DND-41 (cell line): Measurements from ENCODE around the gene BTBD3.

Source experiments
- CTCF ChIP-seq: IDR thresholded peaks from 2 replicates; pipeline ENCODE4 v1.5.1; 2012; ENCODE audit warnings: borderline replicate concordance, low read length, moderate library complexity, mild to moderate bottlenecking; ENCODE audit not compliant: poor library complexity, severe bottlenecking; ENCODE audit errors: extremely low read depth
- EZH2 ChIP-seq: IDR thresholded peaks from 3 replicates; pipeline ENCODE4 v1.6.1; 2012; ENCODE audit warnings: borderline replicate concordance, low read depth, mild to moderate bottlenecking, moderate library complexity, low read length, inconsistent platforms; ENCODE audit not compliant: severe bottlenecking

- TF ChIP-seq CTCF, result no peak
- TF ChIP-seq EZH2, result no peak
Measured at GRCh38 chr20:11891077-11891775, 26.5 kb upstream of the BTBD3 start.
